Activated CD4-positive, CD25-positive, alpha-beta regulatory T cell treated with anti-CD3 and anti-CD28 coated beads, Interleukin-2, amount 50 U/mL, for 16 hours (primary cell): ENCODE data around the gene RIT2.
"Not testable (repeated sequence)": the region's sequence is repeated elsewhere in the genome, so short reads cannot be mapped to it uniquely, and the experiment has no call there.

Experiments
- DNase-seq: peaks from one replicate; pipeline ENCODE4 v3.0.0-alpha.2; 2020; ENCODE audit warnings: low read depth, low spot score

Gene RIT2

DNA sequence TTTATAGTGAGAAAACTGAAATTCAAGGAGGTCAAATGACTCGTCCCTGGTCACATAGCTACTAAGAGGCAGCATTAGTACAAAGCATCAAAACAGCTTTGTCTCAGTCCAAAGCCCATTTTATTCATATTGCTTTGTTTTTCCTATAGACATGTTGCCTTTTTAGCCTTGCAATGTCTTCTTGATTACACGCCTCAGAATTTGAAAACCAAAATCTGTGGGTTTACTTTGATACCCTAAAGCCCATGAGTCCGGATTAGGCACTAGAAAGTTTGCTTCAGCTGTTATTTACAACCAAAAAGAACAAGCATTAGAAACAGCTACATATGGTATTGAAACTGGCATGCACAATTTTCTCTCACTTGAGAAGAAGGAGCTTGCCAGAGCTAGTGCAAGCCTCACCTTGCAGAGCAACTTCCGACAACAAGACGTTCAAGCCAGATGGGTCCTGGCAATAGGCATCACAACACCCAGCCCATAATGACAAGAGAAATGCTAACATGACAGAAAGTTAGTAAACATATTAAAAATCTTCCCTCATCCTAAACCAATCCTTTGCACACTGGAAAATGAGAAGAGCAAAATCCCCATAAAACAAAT is 276.8 kb downstream of the RIT2 start:
- DNase-seq: no peak

DNA sequence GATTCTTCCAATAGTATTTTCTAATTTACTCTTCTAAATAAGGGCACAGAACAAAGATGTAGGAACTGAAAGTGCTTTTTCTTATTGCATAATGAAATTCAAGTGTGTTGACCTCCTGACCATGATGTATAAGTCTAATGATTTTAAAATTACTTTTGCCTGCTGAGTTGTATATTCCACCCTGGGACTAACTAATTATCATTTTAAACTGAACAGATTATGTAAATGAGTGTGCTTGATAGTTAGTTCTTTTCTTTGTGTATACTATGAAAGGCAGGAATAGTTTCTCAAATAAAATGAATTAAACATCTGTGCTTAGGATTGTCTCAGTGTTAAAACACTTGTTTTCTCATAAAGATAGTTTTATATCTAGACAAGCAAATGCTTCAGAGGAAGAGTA is 284.5 kb downstream of the RIT2 start:
- DNase-seq: no peak

DNA sequence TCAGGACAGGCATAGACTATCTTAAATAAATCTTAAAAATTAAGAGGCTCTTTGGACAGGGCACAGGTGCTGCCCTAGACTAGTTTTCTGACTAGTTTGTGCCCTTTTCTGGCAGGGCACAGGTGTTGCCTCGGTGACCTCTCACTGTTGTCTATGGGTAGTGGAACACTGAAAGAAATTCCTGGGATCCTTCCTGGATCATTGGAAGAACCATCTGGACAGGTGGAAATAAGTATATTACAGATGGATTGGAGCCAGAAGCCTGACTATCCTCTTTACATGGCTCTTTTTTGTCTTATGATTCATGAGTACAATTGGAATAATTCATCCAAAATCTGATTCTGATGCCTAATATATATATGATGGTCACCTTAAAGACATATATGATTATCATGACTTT is 286.6 kb downstream of the RIT2 start:
- no peak for DNase-seq

DNA sequence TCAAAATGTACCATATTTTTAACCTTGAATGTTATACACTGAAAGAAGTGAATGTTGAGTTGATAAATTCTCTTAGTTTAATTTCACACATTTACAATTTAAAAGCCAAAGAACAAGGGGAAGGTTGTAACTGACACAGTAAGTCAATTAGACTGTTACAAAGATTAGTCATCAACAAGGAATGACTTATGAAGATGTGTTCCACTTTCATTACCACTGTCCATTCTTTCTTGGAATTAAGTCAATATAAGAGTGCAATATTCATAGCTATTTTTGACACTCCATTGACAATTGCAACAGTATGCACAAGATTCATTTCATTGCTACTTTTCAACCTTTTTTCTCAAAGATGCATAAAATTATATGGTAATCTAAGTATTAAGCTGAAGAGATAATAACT is 291.3 kb downstream of the RIT2 start:
- no peak for DNase-seq

DNA sequence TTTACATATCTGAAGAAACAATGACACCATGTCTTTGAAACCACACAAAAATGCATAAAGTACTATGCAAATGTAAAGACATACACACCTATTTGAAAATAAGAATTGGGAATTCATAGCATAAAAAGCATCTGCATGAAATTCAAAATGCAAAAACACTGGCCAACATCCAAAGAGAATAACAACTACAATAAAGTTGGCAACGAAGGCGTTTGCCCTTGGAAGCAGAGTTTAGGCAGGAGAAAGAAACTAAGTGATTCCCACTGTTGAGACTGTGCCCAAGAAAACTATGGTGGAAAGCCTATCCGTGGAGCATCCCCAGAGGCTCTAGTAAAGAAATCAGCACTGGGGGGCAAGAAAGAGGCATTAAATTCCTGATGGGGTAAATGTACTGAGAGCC is 292.8 kb downstream of the RIT2 start:
- DNase-seq: no peak

DNA sequence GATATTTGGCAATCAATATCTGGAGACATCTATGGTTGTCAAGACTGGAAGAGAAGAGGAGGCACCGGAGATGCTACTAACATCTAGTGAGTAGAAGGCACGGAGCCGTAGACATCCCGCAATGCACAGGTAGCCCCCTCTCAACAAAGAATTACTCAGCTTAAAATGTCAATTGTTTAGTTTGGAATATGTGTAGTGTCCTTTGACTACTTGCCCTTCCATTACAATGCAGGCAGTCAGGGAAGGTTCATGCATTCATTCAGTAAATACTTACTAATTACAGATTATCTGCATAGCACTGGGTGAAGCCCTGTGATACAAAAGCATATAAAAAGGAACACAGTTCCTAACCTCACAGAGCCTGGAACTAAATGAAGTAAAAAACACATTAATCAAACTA is 294.0 kb downstream of the RIT2 start:
- no peak for DNase-seq

DNA sequence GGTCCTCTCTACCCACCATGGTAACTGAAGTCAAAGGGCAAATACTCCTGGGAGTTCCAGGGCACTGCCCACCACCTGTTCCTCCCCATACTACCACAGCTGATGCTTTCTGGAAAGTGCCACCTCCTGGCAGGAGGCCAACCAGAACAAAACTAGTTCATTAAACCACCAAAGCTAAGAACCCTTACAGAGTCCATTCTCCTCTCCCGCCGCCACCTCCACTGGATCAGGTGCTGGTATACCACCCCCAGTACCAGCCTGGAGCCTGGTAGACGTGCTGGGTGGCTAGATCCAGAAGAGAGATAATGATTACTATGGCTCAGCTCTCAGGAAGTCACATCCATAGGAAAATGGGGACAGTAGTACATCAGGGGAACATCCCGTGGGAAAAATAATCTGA is 300.9 kb downstream of the RIT2 start:
- no peak for DNase-seq

DNA sequence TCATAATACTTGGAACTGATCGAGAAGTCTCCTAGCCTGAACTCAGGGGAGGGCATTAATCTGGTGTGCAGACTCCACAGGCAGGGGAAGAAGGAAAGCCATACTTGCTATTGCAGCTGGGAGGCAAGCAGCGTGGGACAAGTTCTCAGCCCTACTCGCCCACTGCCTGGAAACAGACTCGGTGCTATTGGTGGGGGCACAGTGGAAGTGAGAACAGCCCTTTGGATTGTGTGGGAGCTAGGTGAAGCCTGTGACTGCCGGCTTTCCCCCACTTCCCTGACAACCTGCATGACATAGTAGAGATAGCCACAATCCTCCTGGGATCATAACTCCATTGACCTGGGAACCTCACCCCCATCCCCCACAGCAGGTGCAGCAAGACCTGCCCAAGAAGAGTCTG is 301.3 kb downstream of the RIT2 start:
- DNase-seq: no peak

DNA sequence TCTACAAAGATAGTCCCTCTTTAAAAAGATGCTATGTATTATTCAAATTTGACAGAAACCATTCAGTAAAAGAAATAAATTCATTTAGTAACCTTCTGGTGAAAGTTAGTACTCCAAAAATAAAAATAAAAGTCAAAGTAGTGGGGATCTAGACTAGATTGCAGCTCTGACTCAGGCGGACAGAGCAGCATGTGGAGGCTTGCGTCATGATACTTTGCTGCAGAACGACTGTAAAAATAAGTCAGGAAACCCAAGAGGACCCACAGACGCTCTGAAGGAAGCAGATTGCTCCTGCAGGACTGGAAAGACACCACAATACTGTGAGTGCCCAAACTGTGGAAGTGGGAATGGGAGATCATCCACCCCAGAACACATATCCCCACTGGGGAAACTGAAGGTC is 301.9 kb downstream of the RIT2 start:
- no peak for DNase-seq

DNA sequence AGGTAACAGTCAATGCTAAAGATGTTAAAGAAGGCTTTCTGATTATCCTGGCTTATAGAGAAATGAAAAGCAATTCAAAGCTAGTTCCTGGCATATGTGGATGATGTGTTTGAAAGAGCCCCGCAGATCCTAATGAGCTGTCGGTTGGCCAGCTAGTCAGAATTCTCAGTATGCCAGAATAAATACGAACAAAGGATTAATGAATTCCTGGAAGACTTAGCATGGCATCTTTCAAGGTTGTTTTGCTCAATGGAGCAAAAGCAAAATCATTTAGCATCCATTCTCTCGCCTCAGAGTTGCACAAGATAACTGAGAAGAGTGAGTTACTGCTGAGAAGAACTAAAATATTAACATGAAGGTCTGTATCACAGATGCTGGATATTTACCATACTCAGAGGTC is 307.6 kb downstream of the RIT2 start:
- no peak for DNase-seq

DNA sequence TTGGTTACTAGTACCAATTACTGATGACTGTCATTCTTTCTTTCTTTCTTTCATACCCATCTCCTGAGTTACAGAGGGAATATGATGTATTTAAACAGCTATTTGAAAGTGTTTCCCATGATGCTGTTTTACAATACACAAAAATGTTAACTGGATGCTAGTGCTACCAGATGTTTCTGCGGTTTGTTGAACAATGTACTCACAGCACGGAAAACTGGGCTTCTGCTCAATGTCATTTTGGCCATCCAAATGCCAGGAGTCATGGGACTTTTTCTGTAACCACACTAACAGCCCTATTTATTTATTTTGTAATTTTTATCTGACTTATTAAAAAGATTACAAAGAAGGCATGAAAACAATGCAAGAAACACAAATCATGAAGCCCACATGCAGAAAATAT is 313.8 kb downstream of the RIT2 start:
- no peak for DNase-seq

DNA sequence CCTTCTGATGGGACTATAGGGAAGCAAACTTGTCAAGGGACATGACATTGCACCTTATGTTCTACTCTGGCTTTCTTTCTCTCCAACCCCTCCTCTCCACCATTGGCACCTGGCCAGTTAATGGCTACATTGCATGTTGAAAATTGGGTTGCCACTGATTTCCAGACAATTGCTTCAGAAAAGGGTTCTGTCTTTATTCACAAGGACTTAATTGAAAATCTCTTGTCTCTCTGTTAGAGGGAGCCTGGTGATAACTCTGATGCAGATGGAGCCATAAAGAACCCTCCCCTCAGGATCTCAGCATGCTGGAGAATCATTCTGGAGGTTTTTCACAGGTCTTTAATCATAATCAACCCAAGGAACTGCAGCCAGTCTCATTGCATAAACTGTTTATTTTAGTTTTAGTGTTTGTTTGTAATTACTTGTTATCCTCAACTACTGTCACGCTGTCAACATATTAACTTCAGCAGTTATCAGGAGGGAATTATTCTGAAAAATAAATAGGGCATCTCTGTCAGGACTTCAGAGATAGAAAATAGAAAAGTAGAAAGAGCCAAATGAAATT is 316.8 kb downstream of the RIT2 start:
- DNase-seq: no peak

DNA sequence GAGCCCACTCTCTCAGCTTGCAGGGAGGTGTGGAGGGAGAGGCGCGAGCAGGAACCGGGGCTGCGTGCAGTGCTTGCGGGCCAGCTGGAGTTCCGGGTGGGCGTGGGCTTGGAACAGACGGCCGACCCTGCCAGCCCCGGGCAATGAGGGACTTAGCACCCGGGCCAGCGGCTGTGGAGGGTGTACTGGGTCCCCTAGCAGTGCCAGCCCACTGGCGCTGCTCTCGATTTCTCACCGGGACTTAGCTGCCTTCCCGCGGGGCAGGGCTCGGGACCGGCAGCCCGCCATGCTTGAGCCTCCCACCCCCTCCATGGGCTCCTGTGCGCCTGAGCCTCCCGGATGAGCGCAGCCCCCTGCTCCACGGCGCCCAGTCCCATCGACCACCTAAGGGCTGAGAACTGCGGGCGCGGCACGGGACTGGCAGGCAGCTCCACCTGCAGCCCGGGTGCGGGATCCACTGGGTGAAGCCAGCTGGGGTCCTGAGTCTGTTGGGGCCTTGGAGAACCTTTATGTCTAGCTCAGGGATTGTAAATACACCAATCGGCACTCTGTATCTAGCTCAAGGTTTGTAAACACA is 320.2 kb downstream of the RIT2 start:
- DNase-seq: not testable (repeated sequence)

DNA sequence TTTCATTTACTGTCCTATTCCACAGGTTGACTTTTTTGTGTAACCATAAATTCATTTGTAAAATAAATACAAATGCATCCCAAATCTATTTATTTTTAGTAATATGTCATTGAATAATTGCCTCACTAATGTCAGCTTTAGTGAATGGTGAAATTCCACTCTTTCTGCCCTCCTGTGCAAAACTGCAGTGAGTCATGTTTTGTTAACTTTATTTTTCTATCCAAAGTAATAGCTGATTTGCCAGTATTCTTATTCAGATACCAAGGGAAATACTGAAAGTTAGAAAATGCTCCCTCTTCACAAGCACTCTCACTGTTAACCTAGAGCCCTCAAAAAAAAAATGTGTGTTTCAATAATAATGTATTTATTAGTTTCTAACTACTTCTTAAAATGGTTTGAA is 322.8 kb downstream of the RIT2 start:
- no peak for DNase-seq

DNA sequence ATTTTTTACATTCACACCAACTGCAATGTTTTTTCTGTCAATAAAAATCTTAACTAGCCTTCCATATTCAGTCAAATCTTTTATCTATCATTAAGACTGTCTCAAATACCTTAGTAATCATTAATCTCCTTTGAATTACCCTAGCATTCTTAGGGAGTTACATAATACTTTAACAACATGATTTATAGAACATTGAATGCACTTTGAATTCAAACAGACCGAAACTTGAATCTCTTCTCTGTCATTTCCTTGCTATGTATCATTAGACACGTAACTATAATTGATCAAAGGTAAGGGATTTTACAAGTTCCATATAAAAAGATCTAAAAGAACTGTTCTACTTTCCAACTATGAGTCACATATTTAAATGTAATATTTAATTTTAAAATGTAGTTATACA is 330.9 kb downstream of the RIT2 start:
- no peak for DNase-seq

DNA sequence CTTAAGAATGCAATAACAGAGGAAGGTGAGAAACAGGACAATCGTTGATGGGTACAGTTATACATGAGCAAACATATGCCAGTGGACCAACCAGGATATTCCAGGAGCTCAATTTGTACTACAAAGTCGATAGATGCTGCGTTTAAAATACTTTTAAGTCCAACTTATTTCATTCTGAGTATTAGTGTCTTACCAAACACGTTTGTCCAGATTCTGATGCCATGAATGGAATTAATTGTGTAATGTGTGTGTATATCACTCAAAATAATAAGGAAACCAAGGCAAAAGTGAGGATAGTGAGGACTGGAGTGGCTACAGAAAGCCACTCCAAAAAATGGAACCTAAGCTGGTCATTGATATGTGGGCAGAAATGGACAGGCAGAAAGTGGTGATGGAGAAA is 332.6 kb downstream of the RIT2 start:
- no peak for DNase-seq

DNA sequence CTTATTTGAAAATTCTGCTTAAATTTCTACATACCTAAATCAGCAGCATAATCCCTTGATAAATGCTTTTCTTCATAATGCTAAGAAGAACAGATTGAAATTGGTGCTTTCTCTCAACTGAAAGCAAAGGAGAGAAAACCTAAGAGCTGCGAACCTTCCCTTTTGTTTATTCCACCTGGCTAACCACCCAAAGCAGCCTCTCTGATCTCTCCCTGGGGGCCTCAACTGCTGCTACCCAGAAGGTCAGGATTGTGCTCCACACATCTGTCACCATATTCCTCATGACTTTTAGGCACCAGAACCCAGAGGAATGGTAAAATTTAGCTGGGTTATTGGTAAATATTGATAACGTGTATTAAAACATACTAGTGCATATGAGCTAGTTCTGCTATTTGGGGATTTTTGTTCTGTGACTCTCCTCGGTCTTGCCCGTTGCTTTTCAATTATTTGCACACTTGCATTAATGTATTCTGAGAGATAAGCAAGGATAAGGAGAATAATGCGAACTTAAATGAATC is 334.1 kb downstream of the RIT2 start:
- no peak for DNase-seq

DNA sequence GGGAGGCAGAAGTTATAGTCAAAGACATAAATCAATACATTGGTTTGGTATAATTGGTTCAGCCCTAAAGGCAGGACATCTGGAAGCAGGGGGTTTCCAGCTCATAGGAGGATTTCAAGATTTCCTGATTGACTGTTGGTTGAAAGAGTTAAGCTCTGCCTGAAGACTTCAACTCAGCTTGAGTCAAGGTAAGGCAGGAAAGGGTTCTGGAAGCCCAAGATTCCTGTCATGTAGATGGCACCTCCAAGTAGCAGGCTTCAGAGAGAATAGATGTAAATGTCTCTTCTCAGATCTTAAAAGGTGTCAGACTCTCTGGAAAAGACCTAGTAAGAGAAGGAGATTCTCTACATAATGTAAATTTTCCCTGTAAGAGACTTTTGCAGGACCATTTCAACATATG is 335.3 kb downstream of the RIT2 start:
- DNase-seq: no peak

DNA sequence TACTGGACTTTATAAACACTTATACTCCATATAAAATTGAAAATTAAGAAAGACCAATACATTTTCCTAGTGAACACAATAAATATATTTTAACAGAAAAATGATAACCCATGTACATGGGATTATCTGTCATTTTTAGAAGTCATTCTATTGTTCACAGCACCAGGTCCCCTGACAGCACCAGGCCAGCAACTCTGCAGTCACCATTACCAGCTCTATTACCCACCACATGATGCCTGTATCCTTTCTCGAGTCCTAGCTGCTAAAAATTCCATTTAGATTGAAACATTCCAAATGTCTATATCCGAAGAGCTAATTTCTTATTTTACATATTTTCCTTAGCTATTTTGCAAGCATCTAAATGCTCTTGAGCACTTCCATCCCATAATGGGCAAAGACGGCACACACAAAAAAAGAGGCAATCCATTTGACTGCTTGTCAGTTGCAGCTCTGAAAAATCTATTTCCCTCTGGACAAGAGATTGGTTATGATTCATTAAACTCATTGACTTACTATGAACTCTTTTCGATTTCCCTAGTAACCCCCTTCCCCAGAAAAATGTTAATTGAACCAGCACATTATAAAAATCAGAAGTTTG is 336.9 kb downstream of the RIT2 start:
- DNase-seq: no peak

DNA sequence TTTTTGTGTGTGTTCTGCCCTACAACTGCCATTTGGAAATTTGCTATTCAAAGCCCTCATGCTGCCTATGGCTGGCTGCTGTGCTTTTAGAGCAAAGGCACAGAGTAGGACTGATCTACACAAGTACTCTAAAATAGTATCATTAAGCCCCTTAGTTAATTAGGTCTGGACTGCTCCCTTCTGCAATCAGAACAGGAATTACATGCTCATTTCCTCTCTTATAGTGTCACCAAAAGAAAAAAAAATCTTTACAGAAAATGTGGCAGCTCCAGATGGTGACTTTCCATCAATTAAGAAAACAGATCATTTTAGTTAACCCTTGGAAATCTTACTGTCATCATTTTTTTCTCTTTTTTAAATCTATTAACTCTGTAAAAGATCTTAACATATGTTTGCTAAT is 337.5 kb downstream of the RIT2 start:
- no peak for DNase-seq

DNA sequence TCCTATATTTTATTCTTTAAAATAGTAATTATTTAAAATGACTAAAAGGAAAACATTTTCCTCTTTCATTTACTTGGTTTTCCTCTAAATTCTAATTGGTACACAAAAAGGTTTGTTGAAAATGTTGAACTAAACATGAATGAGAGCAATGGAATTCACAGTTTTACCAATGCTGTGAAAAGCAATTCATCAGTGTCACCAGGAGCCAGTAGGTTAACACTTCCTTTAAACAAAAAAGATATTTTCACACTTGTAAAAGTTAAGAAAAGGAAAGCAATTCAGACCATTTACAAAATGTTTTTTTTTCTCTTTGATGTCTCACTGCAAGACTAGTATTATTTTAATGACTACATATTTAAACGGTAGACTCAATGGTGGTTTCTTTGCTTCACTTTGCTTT is 341.6 kb downstream of the RIT2 start:
- no peak for DNase-seq

DNA sequence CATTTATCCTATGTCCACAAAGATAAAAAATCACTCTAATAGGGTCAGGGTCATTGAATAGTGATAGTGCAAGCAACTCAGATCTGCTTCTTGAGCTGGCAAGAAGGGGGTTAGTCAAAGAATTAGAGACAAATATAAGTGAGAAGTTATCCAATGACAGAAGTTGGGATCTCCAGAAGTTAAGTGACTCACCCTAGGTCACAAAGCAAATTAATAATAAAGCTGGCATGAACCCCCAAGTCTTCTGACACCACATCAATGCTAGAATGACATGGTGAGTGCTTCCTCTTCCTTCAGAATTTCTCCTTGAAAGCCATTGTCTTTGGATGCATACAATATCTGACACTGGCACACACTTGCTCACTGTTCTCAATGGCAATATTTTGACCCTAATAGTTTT is 343.5 kb downstream of the RIT2 start:
- DNase-seq: no peak

DNA sequence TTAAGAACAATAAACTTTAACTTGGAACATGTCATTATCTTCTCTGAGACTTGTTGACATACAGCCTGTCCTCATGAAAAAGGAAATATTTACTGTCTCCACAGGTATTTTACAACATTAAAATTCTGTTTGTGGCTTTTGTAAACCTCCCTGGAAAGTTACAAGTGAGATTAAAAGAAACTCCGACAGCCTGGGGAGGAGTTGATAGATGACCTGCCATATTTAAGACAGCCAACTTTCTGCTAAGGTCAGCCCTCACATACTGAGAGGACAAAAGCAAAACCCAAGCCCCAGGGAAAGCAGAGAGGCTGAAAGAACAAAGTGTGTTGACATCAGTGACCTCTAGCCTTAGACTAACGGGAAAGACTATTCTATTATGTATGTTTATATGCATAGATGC is 350.2 kb downstream of the RIT2 start:
- DNase-seq: no peak
